Glutamatergic neuron (in vitro differentiated cells): ENCODE measurements around the gene MESP2. TPM values are rescaled to one million over a fixed set of nuclear protein-coding genes. Genes with fewer than 3 reads are reported as not detected.

Experiments
- DNase-seq: peaks from one replicate; pipeline ENCODE4 v3.0.0; 2022
- H3K27ac Mint-ChIP-seq: one replicate; pipeline ENCODE4 v1.8.0; 2020; ENCODE audit warnings: mild to moderate bottlenecking, mixed read lengths, inconsistent platforms; ENCODE audit not compliant: unreplicated experiment
- H3K27me3 Mint-ChIP-seq: one replicate; pipeline ENCODE4 v1.8.0; 2020; ENCODE audit warnings: mild to moderate bottlenecking, moderate library complexity, mixed read lengths, inconsistent platforms; ENCODE audit not compliant: unreplicated experiment
- H3K36me3 Mint-ChIP-seq: one replicate; pipeline ENCODE4 v1.8.0; 2020; ENCODE audit warnings: mild to moderate bottlenecking, mixed read lengths, inconsistent platforms; ENCODE audit not compliant: unreplicated experiment
- H3K4me1 Mint-ChIP-seq: one replicate; pipeline ENCODE4 v1.8.0; 2020; ENCODE audit warnings: mild to moderate bottlenecking, low read depth, mixed read lengths, inconsistent platforms; ENCODE audit not compliant: unreplicated experiment
- H3K4me3 Mint-ChIP-seq: one replicate; pipeline ENCODE4 v1.8.0; 2020; ENCODE audit warnings: mild to moderate bottlenecking, mixed read lengths, inconsistent platforms; ENCODE audit not compliant: unreplicated experiment
- H3K9me3 Mint-ChIP-seq: one replicate; pipeline ENCODE4 v1.8.0; 2020; ENCODE audit warnings: mild to moderate bottlenecking, moderate library complexity, mixed read lengths, inconsistent platforms; ENCODE audit not compliant: unreplicated experiment
- total RNA-seq: library from RNA; stranded (reverse); fragmentation: NEBNext Ultra II Directional; extraction: Animal tissue kit (Norgen Biotek cat#: 25700); gene quantifications from one replicate; pipeline ENCODE4 v1.2.1, GENCODE V29; 2021; ENCODE audit not compliant: unreplicated experiment
- TF ChIP-seq, protein P1 (sequence below): fragments of 200-600 bp; sonication (generic); IDR thresholded peaks from one replicate; pipeline ENCODE4 v1.5.0; 2021; ENCODE audit not compliant: partially characterized antibody, unreplicated experiment

Gene MESP2
- total RNA-seq, 1 donor from 2014 or later: not detected

DNA sequence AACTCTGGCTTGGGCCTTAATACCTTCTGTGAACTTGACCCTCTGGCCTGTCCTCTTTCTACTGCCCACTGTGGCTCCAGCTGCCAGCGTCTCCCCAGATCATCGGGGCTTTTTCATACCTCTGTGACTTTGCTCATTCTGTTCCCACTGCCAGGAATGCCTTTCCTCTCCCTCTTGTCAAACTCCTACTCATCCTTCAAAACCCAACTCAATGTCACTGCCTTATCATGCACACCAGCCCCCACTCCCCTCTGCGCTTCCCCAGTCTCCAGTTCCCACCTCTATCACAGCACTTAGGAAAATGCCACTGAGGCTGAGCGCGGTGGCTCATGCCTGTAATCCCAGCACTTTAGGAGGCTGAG, 33.6 kb downstream of the MESP2 start:
- no peak for DNase-seq
- peaks cover 3% of the 10 kb centered on the region for H3K9me3 Mint-ChIP-seq
- H3K4me1 Mint-ChIP-seq: no peaks in the 10 kb centered on the region
- TF ChIP-seq, protein P1, sequence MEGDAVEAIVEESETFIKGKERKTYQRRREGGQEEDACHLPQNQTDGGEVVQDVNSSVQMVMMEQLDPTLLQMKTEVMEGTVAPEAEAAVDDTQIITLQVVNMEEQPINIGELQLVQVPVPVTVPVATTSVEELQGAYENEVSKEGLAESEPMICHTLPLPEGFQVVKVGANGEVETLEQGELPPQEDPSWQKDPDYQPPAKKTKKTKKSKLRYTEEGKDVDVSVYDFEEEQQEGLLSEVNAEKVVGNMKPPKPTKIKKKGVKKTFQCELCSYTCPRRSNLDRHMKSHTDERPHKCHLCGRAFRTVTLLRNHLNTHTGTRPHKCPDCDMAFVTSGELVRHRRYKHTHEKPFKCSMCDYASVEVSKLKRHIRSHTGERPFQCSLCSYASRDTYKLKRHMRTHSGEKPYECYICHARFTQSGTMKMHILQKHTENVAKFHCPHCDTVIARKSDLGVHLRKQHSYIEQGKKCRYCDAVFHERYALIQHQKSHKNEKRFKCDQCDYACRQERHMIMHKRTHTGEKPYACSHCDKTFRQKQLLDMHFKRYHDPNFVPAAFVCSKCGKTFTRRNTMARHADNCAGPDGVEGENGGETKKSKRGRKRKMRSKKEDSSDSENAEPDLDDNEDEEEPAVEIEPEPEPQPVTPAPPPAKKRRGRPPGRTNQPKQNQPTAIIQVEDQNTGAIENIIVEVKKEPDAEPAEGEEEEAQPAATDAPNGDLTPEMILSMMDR: no peak
- no peak overlapping the region for H3K27ac Mint-ChIP-seq
- peaks cover under 1% of the 10 kb centered on the region for H3K36me3 Mint-ChIP-seq
- no peak overlapping the region for H3K4me3 Mint-ChIP-seq
- H3K27me3 Mint-ChIP-seq: peaks cover 6% of the 10 kb centered on the region

DNA sequence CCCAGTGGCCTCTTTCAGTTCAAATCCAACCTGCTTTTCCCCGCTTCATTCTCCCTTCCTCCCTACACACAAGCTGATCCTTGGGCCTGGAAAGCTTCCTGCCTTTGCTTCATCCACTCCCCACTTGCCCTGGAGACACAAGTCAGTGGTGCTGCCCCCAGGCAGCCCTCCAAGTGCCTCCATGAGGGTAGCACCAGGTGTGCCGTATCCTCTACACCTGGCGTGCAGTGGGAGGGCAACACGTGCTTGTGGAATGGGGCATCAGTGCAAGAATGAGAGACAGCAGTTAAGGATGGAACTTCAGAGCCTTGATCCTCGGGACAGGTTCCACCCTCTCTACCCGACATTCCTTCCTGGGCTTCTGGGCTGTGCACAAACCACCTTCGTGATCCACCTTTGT, 34.7 kb downstream of the MESP2 start:
- Mint-ChIP-seq H3K9me3 (peaks cover 3% of the 10 kb centered on the region), H3K4me3 (no peak overlapping the region), H3K27ac (no peak overlapping the region), H3K27me3 (peaks cover 12% of the 10 kb centered on the region), H3K4me1 (no peaks in the 10 kb centered on the region), H3K36me3 (peaks cover 5% of the 10 kb centered on the region)
- no peak for DNase-seq
- TF ChIP-seq, protein P1: no peak

DNA sequence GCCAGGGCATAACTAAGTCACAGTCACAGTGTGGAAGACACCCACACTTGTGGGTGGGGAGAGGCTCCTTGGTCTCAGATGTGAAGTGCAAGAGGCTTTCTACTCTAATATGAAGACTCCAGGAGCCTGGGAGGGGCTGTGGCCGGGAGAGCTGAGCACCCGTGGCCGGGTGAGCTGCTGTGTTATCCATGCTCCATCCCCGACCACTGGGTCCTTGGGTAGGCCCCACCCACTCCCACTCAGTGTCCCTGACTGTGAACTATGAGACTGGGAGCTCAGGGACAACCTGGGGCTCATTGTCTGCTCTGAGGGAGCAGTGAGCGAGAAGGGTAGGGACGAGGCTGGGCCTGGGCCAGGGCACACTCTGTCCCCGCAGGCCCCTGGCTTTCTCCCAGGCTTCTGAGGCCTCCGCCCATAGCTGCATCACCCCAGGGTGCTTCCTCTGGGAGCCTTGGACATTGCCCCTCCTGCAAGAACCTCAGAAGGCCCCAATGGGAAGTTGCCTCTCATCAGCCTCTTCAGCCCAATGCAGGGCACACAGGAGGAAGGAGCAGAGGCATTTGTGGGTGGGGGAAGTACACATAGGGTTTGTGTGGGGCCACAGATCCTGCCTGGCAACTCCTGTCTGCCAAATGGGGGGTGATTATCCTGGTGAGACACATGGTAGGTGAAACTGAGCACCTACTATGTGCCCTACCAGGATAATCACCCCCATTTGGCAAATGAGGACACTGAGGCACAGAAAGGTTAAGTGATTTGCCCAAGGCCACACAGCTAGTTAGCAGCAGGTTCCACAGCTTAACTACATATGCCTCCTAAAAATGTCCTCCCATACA, 36.1 kb downstream of the MESP2 start:
- no peak overlapping the region for H3K27ac Mint-ChIP-seq
- peaks cover 11% of the 10 kb centered on the region for H3K36me3 Mint-ChIP-seq
- TF ChIP-seq, protein P1: no peak
- DNase-seq: no peak
- H3K27me3 Mint-ChIP-seq: peaks cover 16% of the 10 kb centered on the region
- no peaks in the 10 kb centered on the region for H3K4me1 Mint-ChIP-seq
- peaks cover 4% of the 10 kb centered on the region for H3K9me3 Mint-ChIP-seq
- H3K4me3 Mint-ChIP-seq: no peak overlapping the region

DNA sequence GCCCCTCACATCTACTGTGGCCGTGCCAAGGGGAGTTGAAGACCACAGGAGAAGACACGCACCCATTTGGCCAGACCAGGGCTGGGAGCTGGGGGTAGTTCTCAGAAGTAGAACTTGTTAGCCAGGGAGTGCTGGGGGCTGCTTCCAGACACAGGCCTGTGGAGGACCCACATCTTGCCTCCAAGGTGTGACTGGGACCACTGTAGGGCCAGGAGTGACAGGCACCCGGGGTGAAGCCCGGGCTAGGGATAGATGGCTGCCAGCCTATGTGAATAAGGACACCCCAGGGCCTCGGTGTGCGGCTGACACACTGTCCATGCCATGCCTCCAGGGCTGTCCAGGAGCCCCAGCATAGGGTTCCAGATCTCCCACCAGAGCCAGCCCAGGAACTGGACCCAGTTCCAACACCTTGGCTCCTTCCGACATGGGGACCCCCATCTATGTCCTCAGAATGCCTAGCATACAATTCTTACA, 36.8 kb downstream of the MESP2 start:
- H3K4me3 Mint-ChIP-seq: no peak overlapping the region
- H3K27me3 Mint-ChIP-seq: peaks cover 16% of the 10 kb centered on the region
- H3K36me3 Mint-ChIP-seq: peaks cover 11% of the 10 kb centered on the region
- peaks cover 4% of the 10 kb centered on the region for H3K9me3 Mint-ChIP-seq
- H3K4me1 Mint-ChIP-seq: no peaks in the 10 kb centered on the region
- no peak overlapping the region for H3K27ac Mint-ChIP-seq
- no peak for DNase-seq
- TF ChIP-seq, protein P1: no peak

DNA sequence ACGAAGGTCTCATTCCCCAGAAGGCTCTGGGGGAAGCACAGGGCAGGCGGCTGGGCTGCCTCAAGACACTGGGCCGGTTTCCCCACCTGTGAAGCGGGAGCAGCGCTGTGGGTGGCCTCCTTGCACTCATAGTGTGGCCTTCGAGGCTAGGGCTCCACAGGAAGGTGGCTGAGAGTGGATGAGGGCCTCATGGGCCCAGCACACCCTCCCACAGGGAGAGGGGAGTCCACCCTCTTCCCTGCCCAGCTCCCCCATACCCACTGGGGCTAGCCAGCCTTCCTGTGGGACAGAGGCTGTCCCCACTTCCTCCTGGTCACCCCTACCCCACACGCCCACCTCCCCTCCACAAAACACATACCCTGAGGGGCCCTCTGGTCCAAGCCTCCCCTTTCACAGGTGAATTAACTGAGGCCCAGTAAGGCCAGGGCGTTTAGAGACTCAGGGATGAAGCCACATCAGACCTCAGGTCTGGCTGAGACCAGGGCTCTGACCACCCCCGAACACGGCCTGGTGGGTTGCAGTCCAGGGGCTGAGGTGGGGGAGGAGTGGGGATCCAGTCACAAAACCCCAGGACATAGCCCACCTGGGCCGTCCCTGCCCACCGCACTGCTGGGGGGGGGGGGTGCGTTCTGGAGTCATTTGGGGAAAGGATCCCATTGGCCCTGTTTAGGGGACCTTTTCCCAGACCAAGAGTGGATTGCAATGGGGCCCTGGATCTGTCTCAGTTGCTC, 37.4 kb downstream of the MESP2 start:
- H3K4me3 Mint-ChIP-seq: no peak overlapping the region

More for the DNA sequence above, 37.4 kb downstream of the MESP2 start:
- TF ChIP-seq, protein P1: no peak
- H3K27ac Mint-ChIP-seq: no peak overlapping the region
- H3K4me1 Mint-ChIP-seq: no peaks in the 10 kb centered on the region
- peaks cover 4% of the 10 kb centered on the region for H3K9me3 Mint-ChIP-seq
- H3K36me3 Mint-ChIP-seq: peaks cover 11% of the 10 kb centered on the region
- no peak for DNase-seq
- H3K27me3 Mint-ChIP-seq: peaks cover 16% of the 10 kb centered on the region
